ENCODE measurements around the gene RAB31. TPM values are rescaled to one million over a fixed set of nuclear protein-coding genes. Genes with fewer than 3 reads are reported as not detected.
A peak's percentile ranks its signal among the peaks of the same experiment; 100 is the strongest.

The RAB31 gene
- total and polyA plus RNA-seq, 12 donors: 46.6 to 365 (median 136) TPM

- H3K4me3 ChIP-seq: no peak overlapping the region
- H3K4me1 ChIP-seq (replicated peaks in 1 of 2): no peaks in the 10 kb centered on the region
- no peaks in the 10 kb centered on the region for H3K27me3 ChIP-seq
- intact Hi-C loops (cut with DNase I): no loop called here
- TF ChIP-seq CTCF (IDR thresholded peaks at IDR 0.05) (no peak), POLR2A (IDR thresholded peaks at IDR 0.05) (no peak)
- no peaks in the 10 kb centered on the region for H3K9me3 ChIP-seq (replicated peaks in 1 of 3)
- WGBS, 4 donors: 40 to 69% (median 52%) methylated on average over 1 of the region's 1 CpG
- no peak for DNase-seq
- H3K36me3 ChIP-seq (replicated peaks in 1 of 2): no peaks in the 10 kb centered on the region
- H3K27ac ChIP-seq: no peak overlapping the region
These were observed 16.9 kb upstream of the RAB31 start for GRCh38 chr18:9691235-9691634.

- no peak for TF ChIP-seq CTCF (IDR thresholded peaks at IDR 0.05)
- no peak for TF ChIP-seq POLR2A (IDR thresholded peaks at IDR 0.05)
- intact Hi-C loops (cut with DNase I): no loop called here
- DNase-seq: peak in 1 of 7 donors; percentile 7
These were observed 13.9 kb upstream of the RAB31 start for GRCh38 chr18:9694174-9694573.

GRCh38 chr18:9694952-9695495 is 13.1 kb upstream of the RAB31 start:
- WGBS, 4 donors: 77 to 91% (median 89%) methylated on average over 2 to 3 of the region's 3 CpGs
- no peak overlapping the region for H3K27ac ChIP-seq
- intact Hi-C loops (cut with DNase I): no loop called here
- no peaks in the 10 kb centered on the region for H3K36me3 ChIP-seq (replicated peaks in 1 of 2)
- H3K4me3 ChIP-seq: no peak overlapping the region
- H3K9me3 ChIP-seq (replicated peaks in 1 of 3): no peaks in the 10 kb centered on the region
- H3K27me3 ChIP-seq: no peaks in the 10 kb centered on the region
- no peaks in the 10 kb centered on the region for H3K4me1 ChIP-seq (replicated peaks in 1 of 2)
- no peak for TF ChIP-seq CTCF (IDR thresholded peaks at IDR 0.05)
- no peak for TF ChIP-seq POLR2A (IDR thresholded peaks at IDR 0.05)
- peak in 1 of 7 donors; percentile 4 for DNase-seq

More at GRCh38 chr18:9694174-9694573, 13.9 kb upstream of the RAB31 start:
- H3K27ac ChIP-seq: no peak overlapping the region
- no peaks in the 10 kb centered on the region for H3K36me3 ChIP-seq (replicated peaks in 1 of 2)
- 75 to 85% (median 83%) methylated on average over 5 of the region's 5 CpGs for WGBS, 4 donors
- H3K4me1 ChIP-seq (replicated peaks in 1 of 2): no peaks in the 10 kb centered on the region
- no peak overlapping the region for H3K4me3 ChIP-seq
- H3K9me3 ChIP-seq (replicated peaks in 1 of 3): no peaks in the 10 kb centered on the region
- H3K27me3 ChIP-seq: no peaks in the 10 kb centered on the region

GRCh38 chr18:9695605-9696004 is 12.5 kb upstream of the RAB31 start:
- H3K27me3 ChIP-seq: no peaks in the 10 kb centered on the region
- no peaks in the 10 kb centered on the region for H3K36me3 ChIP-seq (replicated peaks in 1 of 2)
- no peaks in the 10 kb centered on the region for H3K4me1 ChIP-seq (replicated peaks in 1 of 2)
- TF ChIP-seq CTCF (IDR thresholded peaks at IDR 0.05) (no peak), POLR2A (IDR thresholded peaks at IDR 0.05) (no peak)
- 70 to 77% (median 73%) methylated on average over 5 of the region's 5 CpGs for WGBS, 4 donors
- no peak overlapping the region for H3K27ac ChIP-seq
- peak in 1 of 7 donors; percentile 3 for DNase-seq
- intact Hi-C loops (cut with DNase I): no loop called here
- no peak overlapping the region for H3K4me3 ChIP-seq
- no peaks in the 10 kb centered on the region for H3K9me3 ChIP-seq (replicated peaks in 1 of 3)
